Endothelial cell of umbilical vein (primary cell): ENCODE results near the gene BTBD8. TPM values are rescaled to one million over a fixed set of nuclear protein-coding genes. Genes with fewer than 3 reads are reported as not detected.

Source experiments
- BruUV-seq: library from RNA; stranded (reverse); fragments of 400-500 nt; replicated peaks from 2 replicates; lab custom pipeline; 2021; lab: Mats Ljungman, UMichigan
- CTCF ChIA-PET: fragments of 300-600, 350-600 bp; sonication (Branson Sonifier 250); formaldehyde crosslinking; loops from one replicate; lab custom pipeline; 2021; ENCODE audit warnings: antibody characterized with exemption, inconsistent platforms; lab: Charles Lee
- POLR2A ChIA-PET: fragments of 300-600, 350-600 bp; sonication (Branson Sonifier 250); formaldehyde crosslinking; loops from one replicate; lab custom pipeline; 2021; ENCODE audit warnings: antibody characterized with exemption, inconsistent platforms; lab: Charles Lee
- DNase-seq: peaks from one replicate; pipeline ENCODE4 v3.0.0-alpha.2; 2011; ENCODE audit warnings: low read depth, low spot score
- FAIRE-seq: peaks from 2 replicates; lab custom pipeline; 2011; peaks lifted over from hg19 to GRCh38; lab: Jason Lieb, UNC
- H2AFZ ChIP-seq: 2 replicates; pipeline ENCODE4 v1.6.0; 2012; ENCODE audit warnings: low read depth, low read length, control low read depth, inconsistent platforms
- H3K27ac ChIP-seq: 2 replicates; pipeline ENCODE4 v1.5.1; 2011; ENCODE audit warnings: low read depth, mild to moderate bottlenecking, control low read depth, low read length, moderate library complexity; ENCODE audit not compliant: insufficient read depth
- H3K27me3 ChIP-seq, 2 experiments: 2 replicates each; pipeline versions ENCODE4 v1.6.0 to v1.6.1; 2011; ENCODE audit warnings: low read length in 2 of 2, mixed read lengths in 1 of 2; ENCODE audit not compliant: control insufficient read depth in 2 of 2, insufficient read depth in 2 of 2
- H3K36me3 ChIP-seq, 2 experiments: 2 replicates in 1 of 2; 3 replicates in 1 of 2; pipeline ENCODE4 v1.5.1; 2011; ENCODE audit warnings: low read length in 2 of 2, mild to moderate bottlenecking in 1 of 2, moderate library complexity in 1 of 2; ENCODE audit not compliant: control insufficient read depth in 2 of 2, insufficient read depth in 2 of 2; ENCODE audit errors: extremely low read depth in 1 of 2
- H3K4me1 ChIP-seq: 3 replicates; pipeline ENCODE4 v1.5.1; 2011; ENCODE audit warnings: mild to moderate bottlenecking, low read length; ENCODE audit not compliant: control insufficient read depth, insufficient read depth; ENCODE audit errors: extremely low read depth
- H3K4me2 ChIP-seq: 2 replicates; pipeline ENCODE4 v1.6.1; 2011; ENCODE audit warnings: low read length, control low read depth, mixed read lengths; ENCODE audit not compliant: insufficient read depth
- H3K4me3 ChIP-seq, 3 experiments: fragments of 200-600 bp in 1 of 3; sonication (generic), shearing (Covaris generic) in 1 of 3; replicated peaks in 1 of 3; 2 replicates each; pipeline ENCODE4 v1.5.1; 2011 to 2016; ENCODE audit warnings: control low read depth in 3 of 3, low read length in 3 of 3, mild to moderate bottlenecking in 2 of 3, inconsistent platforms in 1 of 3, low read depth in 1 of 3, moderate library complexity in 1 of 3; ENCODE audit not compliant: insufficient read depth in 1 of 3
- H3K79me2 ChIP-seq: 2 replicates; pipeline ENCODE4 v1.6.0; 2012; ENCODE audit warnings: low read length, inconsistent platforms; ENCODE audit not compliant: control insufficient read depth, insufficient read depth
- H3K9ac ChIP-seq: replicated peaks from 2 replicates; pipeline ENCODE3; 2011; ENCODE audit warnings: low read length, control low read depth; ENCODE audit not compliant: insufficient read depth; ENCODE audit errors: extremely low read depth
- H3K9me1 ChIP-seq: replicated peaks from 3 replicates; pipeline ENCODE4 v1.6.0; 2011; ENCODE audit warnings: mild to moderate bottlenecking, low read length; ENCODE audit not compliant: control insufficient read depth, insufficient read depth; ENCODE audit errors: extremely low read depth
- H3K9me3 ChIP-seq: replicated peaks from 2 replicates; pipeline ENCODE4 v1.5.1; 2012; ENCODE audit warnings: low read length, inconsistent platforms; ENCODE audit not compliant: control insufficient read depth, insufficient read depth
- H4K20me1 ChIP-seq: replicated peaks from 2 replicates; pipeline ENCODE3; 2011; ENCODE audit warnings: mild to moderate bottlenecking, low read length; ENCODE audit not compliant: control insufficient read depth, insufficient read depth; ENCODE audit errors: extremely low read depth
- EZH2 ChIP-seq: IDR thresholded peaks from 2 replicates; pipeline ENCODE4 v1.6.1; 2012; ENCODE audit warnings: borderline replicate concordance, low read depth, mild to moderate bottlenecking, moderate library complexity, low read length, inconsistent platforms; ENCODE audit not compliant: severe bottlenecking
- FOS ChIP-seq: IDR thresholded peaks from 2 replicates; pipeline ENCODE4 v1.6.1; 2011; ENCODE audit warnings: mild to moderate bottlenecking, low read length, moderate library complexity, borderline replicate concordance; ENCODE audit not compliant: insufficient read depth
- GATA2 ChIP-seq: IDR thresholded peaks from 2 replicates; pipeline ENCODE4 v1.7.0; 2011; ENCODE audit warnings: low read depth, mild to moderate bottlenecking, moderate library complexity, mixed read lengths, low read length; ENCODE audit not compliant: insufficient read length, insufficient read depth
- JUN ChIP-seq: IDR thresholded peaks from 2 replicates; pipeline ENCODE4 v1.6.1; 2011; ENCODE audit warnings: borderline replicate concordance, low read depth; ENCODE audit not compliant: insufficient read length, insufficient read depth
- MYC ChIP-seq: IDR thresholded peaks from one replicate; pipeline ENCODE4 v1.6.1; 2011; ENCODE audit warnings: mild to moderate bottlenecking, low read depth, low read length
- POLR2A ChIP-seq: IDR thresholded peaks from 2 replicates; pipeline ENCODE4 v1.6.1; 2012; ENCODE audit warnings: low read depth, mild to moderate bottlenecking, control low read depth, low read length
- POLR2AphosphoS5 ChIP-seq: IDR thresholded peaks from 2 replicates; pipeline ENCODE4 v1.6.1; 2012; ENCODE audit warnings: low read depth, mild to moderate bottlenecking, control low read depth, low read length, moderate library complexity; ENCODE audit not compliant: insufficient read depth
- dilution Hi-C: fragments of 300-500 bp; cut with MboI; formaldehyde crosslinking; loops from one replicate; pipeline ENCODE4 v1.15.0; 2019; ENCODE audit warnings: low sequenced_read_pairs; ENCODE audit not compliant: extremely low pct_ligation_motif_present
- intact Hi-C: fragments of 100-400 bp; cut with micrococcal nuclease; formaldehyde crosslinking; loops from one replicate; pipeline ENCODE4 v1.10.0; 2022
- polyA plus RNA-seq, 4 experiments: library from polyadenylated mRNA; depleted of rRNA in 3 of 4; stranded (reverse) in 3 of 4; unstranded in 1 of 4; fragments of >200 nt; gene quantifications; 2 replicates each; pipeline versions ENCODE4 v1.2.1 to v1.2.3, GENCODE V29; 2011 to 2012; ENCODE audit warnings: missing spikeins in 1 of 4
- total RNA-seq: library from RNA; stranded (reverse); gene quantifications from 2 replicates; pipeline ENCODE4 v1.2.3, GENCODE V29; 2021
- TF ChIP-seq, protein P1 (sequence below), 2 donors: IDR thresholded peaks; 1 replicate in 1 of 2; 2 replicates in 1 of 2; pipeline ENCODE4 v1.5.1; 2011; ENCODE audit warnings: low read length in 2 of 2, mild to moderate bottlenecking in 2 of 2, moderate library complexity in 2 of 2, control low read depth in 1 of 2, inconsistent platforms in 1 of 2, low read depth in 1 of 2; ENCODE audit not compliant: insufficient read depth in 1 of 2; ENCODE audit errors: extremely low read depth in 1 of 2
- TF ChIP-seq, protein P2 (sequence below): IDR thresholded peaks from 2 replicates; pipeline ENCODE4 v1.6.1; 2011; ENCODE audit not compliant: insufficient read depth, insufficient read length

Gene BTBD8
- total and polyA plus RNA-seq, 2 donors (not counting 3 experiments of a cell fraction or from before 2014, with no cell fraction given), result 0.36 to 1.7 TPM

DNA sequence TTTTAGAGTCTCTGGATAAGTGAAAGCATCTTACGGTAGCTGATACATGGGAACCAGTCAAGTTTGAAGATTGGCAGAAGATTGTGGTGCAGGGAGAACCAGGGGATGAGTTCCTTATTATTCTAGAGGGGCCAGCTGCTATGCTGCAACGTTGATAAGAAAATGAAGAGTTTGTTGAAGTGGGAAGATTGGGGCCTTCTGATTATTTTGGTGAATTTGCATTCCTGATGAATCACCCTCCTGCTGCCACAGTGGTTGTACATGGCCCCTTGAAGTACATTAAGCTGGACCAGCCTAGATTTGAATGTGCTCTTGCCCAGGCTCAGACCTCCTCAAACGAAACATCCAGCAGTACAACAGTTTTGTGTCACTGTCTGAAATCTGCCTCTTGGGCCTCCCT, 45.9 kb downstream of the BTBD8 start:
- Histone ChIP-seq H3K27me3 (no peaks in the 10 kb centered on the region), H3K79me2 (no peaks in the 10 kb centered on the region), H3K9ac (no peak overlapping the region), H3K4me3 (no peak overlapping the region), H3K4me1 (peaks cover 5% of the 10 kb centered on the region), H3K9me1 (no peaks in the 10 kb centered on the region), H4K20me1 (no peaks in the 10 kb centered on the region), H3K27ac (no peak overlapping the region), H3K9me3 (no peaks in the 10 kb centered on the region), H3K4me2 (no peak overlapping the region), H3K36me3 (no peaks in the 10 kb centered on the region), H2AFZ (no peak overlapping the region)
- intact Hi-C loops, result no loop called here
- dilution Hi-C loops, result no loop called here
- DNase-seq (no peak), FAIRE-seq (no peak)
- no peak for TF ChIP-seq EZH2
- no peak for TF ChIP-seq GATA2
- TF ChIP-seq, protein P1, sequence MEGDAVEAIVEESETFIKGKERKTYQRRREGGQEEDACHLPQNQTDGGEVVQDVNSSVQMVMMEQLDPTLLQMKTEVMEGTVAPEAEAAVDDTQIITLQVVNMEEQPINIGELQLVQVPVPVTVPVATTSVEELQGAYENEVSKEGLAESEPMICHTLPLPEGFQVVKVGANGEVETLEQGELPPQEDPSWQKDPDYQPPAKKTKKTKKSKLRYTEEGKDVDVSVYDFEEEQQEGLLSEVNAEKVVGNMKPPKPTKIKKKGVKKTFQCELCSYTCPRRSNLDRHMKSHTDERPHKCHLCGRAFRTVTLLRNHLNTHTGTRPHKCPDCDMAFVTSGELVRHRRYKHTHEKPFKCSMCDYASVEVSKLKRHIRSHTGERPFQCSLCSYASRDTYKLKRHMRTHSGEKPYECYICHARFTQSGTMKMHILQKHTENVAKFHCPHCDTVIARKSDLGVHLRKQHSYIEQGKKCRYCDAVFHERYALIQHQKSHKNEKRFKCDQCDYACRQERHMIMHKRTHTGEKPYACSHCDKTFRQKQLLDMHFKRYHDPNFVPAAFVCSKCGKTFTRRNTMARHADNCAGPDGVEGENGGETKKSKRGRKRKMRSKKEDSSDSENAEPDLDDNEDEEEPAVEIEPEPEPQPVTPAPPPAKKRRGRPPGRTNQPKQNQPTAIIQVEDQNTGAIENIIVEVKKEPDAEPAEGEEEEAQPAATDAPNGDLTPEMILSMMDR (IDR thresholded peaks at IDR 0.05; ENCODE audit: extremely low read depth in 1 of 2, insufficient read depth in 1 of 2, low read depth in 1 of 2, low read length in 2 of 2), result no peak
- TF ChIP-seq JUN, result no peak
- TF ChIP-seq FOS, result no peak
- TF ChIP-seq MYC, result no peak
- TF ChIP-seq POLR2AphosphoS5, result no peak
- no peak for TF ChIP-seq POLR2A
- TF ChIP-seq, protein P2, sequence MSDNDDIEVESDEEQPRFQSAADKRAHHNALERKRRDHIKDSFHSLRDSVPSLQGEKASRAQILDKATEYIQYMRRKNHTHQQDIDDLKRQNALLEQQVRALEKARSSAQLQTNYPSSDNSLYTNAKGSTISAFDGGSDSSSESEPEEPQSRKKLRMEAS, result no peak
- ChIA-PET CTCF (interaction anchor here (1.8 kb wide), 1 partner anchor 10 kb away, joined by 6 read pairs; no protein-coding TSS in a partner anchor), POLR2A (no interaction called here)
- BruUV-seq, result no TSS peak
